ENCODE measurements around the gene RER1. TPM values are rescaled to one million over a fixed set of nuclear protein-coding genes. Genes with fewer than 3 reads are reported as not detected.
A peak's percentile ranks its signal among the peaks of the same experiment; 100 is the strongest.

Gene RER1
- total RNA-seq, 1 experiment from 2014 or later = 174 TPM

GRCh38 chr1:2444138-2444591 lies 52.5 kb downstream of the RER1 start:
- no peak for DNase-seq (ENCODE audit: low read depth)

- no peak for DNase-seq (ENCODE audit: low read depth)
Measured at GRCh38 chr1:2445162-2445822, 53.7 kb downstream of the RER1 start.

- DNase-seq (ENCODE audit: low read depth) = no peak
Measured at GRCh38 chr1:2445823-2446215, 54.2 kb downstream of the RER1 start.

GRCh38 chr1:2446394-2446793 lies 54.8 kb downstream of the RER1 start:
- DNase-seq (ENCODE audit: low read depth) = no peak

GRCh38 chr1:2446861-2447260 lies 55.2 kb downstream of the RER1 start:
- DNase-seq (ENCODE audit: low read depth) = no peak

- DNase-seq (ENCODE audit: low read depth) = no peak
Measured at GRCh38 chr1:2447276-2448097, 55.8 kb downstream of the RER1 start.

GRCh38 chr1:2448098-2448445 lies 56.4 kb downstream of the RER1 start:
- no peak for DNase-seq (ENCODE audit: low read depth)

GRCh38 chr1:2449636-2450454 lies 58.2 kb downstream of the RER1 start:
- DNase-seq (ENCODE audit: low read depth) = no peak

- DNase-seq (ENCODE audit: low read depth) = peak; percentile 95
Measured at GRCh38 chr1:2451741-2452140, 60.1 kb downstream of the RER1 start.

GRCh38 chr1:2452201-2452931 lies 60.7 kb downstream of the RER1 start:
- peak; percentile 58 for DNase-seq (ENCODE audit: low read depth)

GRCh38 chr1:2452932-2453315 lies 61.3 kb downstream of the RER1 start:
- no peak for DNase-seq (ENCODE audit: low read depth)

GRCh38 chr1:2454227-2454626 lies 62.6 kb downstream of the RER1 start:
- DNase-seq (ENCODE audit: low read depth) = no peak

Other genes with a start within 250 kb of the RER1 start
- gene FAAP20, start 197.1 kb upstream of the RER1 start, total RNA-seq (2014; rRNA removed; shearing (Covaris generic)) = 38.4 and 51.9 TPM in 2 replicates
- gene SKI, start 163.5 kb upstream of the RER1 start, total RNA-seq (2014; rRNA removed; shearing (Covaris generic)) = 12.7 and 18.0 TPM in 2 replicates
- gene MORN1, start 287 bp upstream of the RER1 start, total RNA-seq (2014; rRNA removed; shearing (Covaris generic)) = 5.6 and 9.4 TPM in 2 replicates
- 22.5 and 25.6 TPM in 2 replicates for gene PEX10, start 20.7 kb downstream of the RER1 start, total RNA-seq (2014; rRNA removed; shearing (Covaris generic))
- 0.10 and 1.8 TPM in 2 replicates for gene PLCH2, start 84.4 kb downstream of the RER1 start, total RNA-seq (2014; rRNA removed; shearing (Covaris generic))
- gene PANK4, start 134.8 kb downstream of the RER1 start, total RNA-seq (2014; rRNA removed; shearing (Covaris generic)) = 22.5 and 27.5 TPM in 2 replicates
- gene HES5, start 138.4 kb downstream of the RER1 start, total RNA-seq (2014; rRNA removed; shearing (Covaris generic)) = not detected in 2 replicates
- 6.6 and 16.6 TPM in 2 replicates for gene TNFRSF14, start 164.5 kb downstream of the RER1 start, total RNA-seq (2014; rRNA removed; shearing (Covaris generic))
- 17.7 and 21.1 TPM in 2 replicates for gene PRXL2B, start 194.9 kb downstream of the RER1 start, total RNA-seq (2014; rRNA removed; shearing (Covaris generic))
- not detected in 2 replicates for gene MMEL1, start 241.2 kb downstream of the RER1 start, total RNA-seq (2014; rRNA removed; shearing (Covaris generic))

All from HT1080 (cell line).